Hematopoietic multipotent progenitor cell (in vitro differentiated cells): ENCODE results near the gene HOXC10. TPM values are rescaled to one million over a fixed set of nuclear protein-coding genes. Genes with fewer than 3 reads are reported as not detected.
A peak's percentile ranks its signal among the peaks of the same experiment; 100 is the strongest.

ENCODE experiments used
- DNase-seq, 3 donors: peaks; one replicate each; pipeline ENCODE4 v3.0.0-alpha.2; 2011 to 2015; ENCODE audit warnings: low read depth in 2 of 3, low spot score in 2 of 3
- total RNA-seq: library from RNA; depleted of rRNA; stranded (reverse); fragments of >200 nt; gene quantifications from one replicate; pipeline ENCODE4 v1.2.3, GENCODE V29; 2012

The HOXC10 gene
- total RNA-seq, 1 donor, result not detected

DNA sequence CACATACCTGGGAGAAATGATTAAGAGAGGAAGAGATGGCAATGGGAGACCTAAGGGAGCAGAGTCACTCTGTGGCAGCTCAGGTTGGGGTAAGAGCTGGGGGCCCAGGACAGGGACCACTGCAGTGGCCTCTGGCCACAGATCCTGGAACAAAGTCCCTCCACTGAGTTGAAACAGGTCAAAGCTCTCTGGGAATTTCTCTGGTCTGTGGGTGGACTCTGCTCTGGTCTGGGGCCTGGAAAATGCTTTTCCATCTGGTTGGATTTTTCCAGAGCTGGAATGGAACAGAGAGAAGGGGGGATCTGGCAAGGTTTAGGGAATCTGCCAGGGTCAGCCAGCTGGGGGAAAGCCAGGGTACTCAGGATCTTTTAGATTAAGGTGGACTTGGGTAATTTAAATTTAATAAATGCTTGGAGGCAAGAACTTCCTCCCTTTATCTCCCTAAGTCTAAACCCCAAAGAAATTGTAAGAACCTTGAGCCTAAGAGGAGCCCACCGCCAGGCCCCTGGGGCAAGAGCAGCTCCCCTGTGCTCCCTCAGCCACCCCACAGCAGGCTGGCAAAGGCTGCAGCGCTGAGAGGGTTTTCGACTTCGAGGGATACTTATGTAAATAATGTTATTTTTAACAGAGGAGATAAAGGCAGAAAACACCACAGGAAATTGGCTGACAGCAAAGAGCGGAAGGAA lies 3.7 kb downstream of the HOXC10 start:
- DNase-seq, result no peak

DNA sequence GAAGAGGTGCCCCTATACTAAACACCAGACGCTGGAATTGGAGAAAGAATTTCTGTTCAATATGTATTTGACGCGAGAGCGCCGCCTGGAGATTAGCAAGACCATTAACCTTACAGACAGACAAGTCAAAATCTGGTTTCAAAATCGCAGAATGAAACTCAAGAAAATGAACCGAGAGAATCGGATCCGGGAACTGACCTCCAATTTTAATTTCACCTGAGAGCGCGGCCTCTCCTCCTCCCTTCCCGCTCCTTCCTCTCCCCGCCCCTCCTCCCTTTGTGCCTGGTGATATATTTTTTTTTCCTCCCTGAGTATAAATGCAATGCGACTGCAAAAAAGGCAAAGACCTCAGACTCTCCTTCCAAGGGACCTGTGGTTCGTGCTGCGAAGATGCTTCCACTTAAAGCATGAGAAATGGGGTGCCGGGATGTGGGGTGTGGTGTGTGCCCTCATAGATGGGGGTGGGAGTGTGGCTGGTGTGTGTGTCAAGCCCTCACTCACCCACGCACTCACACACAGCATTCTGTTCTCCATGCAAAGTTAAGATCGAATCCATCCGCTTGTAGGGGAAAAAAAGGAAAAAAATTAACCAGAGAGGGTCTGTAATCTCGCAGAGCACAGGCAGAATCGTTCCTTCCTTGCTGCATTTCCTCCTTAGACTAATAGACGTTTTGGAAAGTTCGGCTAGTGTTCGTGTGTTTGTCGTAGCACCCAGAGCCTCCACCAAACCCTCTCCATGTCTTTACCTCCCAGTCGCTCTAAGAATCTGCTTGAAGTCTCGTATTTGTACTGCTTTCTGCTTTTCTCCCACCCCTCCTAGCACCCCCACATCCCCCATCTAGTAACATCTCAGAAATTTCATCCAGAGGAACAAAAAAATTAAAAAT lies 4.5 kb downstream of the HOXC10 start:
- peak in 2 of 3 donors; percentile 67 to 76 for DNase-seq

DNA sequence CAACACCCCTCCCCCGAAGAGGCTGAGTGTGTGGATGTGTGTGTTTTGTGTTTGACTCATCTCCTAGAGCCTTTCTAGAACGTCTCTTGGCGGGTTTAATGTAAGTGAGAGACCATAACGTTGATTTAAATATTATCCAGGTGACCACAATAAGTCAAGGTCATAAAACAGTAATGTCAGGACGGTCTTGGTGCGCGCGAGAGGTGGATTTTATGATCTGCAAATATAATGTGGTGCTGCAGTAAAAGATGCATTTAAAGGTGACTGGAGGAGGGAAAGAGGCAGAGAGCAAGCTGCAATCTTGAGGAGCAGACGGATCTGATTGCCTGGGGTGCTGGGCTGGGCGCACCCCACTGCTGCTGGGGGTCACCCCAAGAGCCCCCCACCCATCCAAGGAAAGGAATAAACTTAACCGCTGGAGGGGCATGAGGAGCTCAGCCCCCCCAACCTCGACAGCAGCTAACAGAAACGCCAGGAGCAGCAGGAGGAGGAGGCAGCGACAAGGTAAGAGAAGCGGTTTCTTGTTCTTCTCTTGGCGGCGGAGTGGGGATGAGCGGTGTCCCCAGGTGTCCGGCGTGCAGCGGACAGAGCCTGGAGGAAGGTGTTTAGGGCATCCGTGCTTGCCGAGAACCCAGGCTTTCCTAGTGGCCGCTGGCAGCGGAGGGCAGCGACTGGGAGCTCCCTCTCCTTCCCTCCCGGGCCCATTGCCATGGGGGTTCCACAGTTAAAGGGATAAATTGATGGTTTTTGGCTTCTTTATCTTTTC lies 5.5 kb downstream of the HOXC10 start:
- no peak for DNase-seq

DNA sequence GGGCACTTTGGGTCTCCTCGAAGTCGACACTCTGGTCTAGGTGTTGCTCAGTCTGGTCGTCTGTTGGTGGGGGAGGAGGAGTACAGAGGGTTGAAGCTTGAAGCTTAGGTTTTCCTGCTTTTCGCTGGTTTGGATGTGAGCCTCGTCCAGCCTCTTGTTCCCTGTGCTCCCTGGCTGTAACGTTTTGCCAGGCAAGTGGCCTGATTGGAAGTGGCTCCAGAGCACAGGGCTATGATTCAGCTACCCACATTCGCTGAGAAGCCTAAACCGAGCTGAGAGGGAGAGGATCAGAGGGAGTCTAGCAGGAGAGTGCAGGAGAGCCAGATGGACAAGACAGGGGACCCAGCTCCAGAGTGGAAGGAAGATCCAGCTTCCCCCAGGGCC lies 6.1 kb downstream of the HOXC10 start:
- DNase-seq, result no peak

DNA sequence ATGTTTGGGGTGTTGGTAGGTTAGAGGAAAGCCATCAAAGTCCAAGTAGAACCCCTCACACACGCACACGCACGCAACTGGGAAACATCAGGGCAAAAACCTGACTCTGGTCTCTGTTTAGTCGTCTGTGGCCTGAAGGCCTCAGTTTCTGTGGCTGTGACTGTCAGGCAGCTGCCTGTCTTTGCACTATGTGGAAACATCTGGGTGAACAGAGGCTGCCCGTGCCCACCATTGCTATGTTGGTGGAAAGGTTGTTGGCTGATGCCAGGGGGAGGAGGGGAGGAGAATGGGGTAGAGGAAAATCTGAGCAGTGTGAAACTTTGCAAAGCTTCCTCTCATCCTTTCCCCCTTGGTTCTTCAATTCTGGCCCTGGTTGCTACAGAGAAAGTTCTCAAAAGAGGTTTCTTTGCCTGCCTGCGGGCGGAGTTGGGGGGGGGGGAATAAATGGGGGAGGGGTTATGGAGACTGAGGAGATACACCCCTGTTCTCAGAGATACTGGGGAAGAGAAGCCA lies 7.5 kb downstream of the HOXC10 start:
- DNase-seq, result no peak

DNA sequence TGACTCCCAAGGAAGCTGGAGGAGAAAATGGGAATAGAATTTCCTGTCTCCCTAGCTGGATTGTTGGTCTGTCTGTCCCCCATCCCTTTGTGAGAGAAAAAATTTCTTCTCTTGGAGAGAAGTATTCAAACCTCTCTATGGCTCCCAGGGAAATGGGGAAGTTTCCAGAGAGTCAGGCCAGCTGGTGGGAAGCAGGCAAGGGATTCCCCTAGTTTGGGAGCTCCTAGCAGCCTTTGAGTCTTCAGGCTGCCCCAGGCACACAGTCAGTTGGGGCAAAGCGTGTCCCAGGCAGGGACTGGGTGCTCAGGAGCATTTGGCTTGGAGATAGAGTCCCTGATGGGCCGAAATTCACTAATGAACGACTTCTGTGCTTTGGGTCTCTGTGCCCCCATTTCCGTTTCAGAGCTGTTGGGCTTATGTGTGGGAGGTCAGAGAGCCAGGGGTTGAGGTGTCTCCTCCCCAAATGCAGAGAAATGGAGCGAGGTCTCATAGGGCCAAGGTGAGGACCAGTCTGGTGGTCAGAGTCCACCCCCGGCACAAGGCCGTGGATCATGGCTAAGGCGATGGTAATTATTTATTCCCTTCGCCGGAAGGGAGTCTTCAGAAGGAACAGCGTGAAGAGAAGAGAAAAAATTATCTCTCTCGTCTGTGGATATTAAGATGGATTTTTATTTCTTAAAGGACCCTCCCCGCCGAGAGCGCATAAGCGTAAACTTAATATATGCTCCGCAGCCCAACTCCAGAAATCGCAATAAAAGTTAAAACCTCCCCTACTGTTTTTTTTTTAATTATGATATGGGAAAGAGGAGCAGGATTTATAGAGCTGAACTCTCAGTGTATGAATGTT lies 8.4 kb downstream of the HOXC10 start:
- DNase-seq, result no peak

DNA sequence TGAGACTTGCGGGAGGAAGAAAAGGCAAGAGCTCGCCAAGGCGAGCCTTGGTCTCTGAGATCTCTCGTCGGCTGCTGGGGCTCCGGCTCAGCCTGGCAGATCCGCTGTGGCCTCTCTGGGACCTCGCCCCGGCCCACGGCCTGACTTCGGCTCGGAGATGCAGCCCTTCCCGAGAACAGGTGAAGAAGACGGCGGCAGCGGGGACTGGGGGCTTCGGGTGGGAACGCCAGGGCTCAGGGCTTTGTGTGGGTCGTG lies 9.0 kb downstream of the HOXC10 start:
- DNase-seq, result no peak

DNA sequence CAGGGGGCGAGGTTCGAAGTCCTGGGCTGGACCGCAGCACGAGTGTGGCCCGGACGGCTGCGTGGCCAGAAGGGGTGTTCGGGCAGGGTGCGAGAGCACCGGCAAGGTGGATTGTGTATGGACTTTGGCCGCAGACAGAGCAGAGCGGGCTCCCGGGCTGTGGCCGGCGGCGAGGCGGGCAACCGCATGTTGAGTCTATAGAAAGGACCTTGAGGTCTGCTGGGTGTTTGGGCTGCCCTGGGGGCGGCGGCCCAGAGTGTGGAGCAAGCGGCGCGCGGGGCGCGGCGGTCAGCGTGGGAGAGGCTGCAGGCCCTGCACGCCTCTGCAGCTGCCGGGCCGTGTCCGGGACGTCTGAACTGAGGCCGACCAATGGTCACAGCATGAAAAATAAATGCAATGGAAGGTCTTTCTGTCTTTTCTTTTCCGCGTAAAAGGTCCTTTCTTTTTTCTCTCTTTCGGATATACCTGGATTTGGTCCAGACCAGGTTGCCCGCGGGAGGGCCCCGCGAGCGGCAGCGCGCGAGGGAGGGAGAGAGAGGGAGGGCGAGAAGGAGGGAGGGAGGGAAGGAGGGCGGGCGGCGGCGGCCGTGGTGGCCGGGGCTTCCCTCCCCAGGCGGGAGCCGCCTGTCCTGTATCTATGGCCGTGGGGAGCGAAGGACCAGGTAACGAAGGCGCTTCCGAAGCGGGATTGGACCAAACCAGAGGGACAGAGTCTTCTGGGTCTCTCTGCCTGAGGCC lies 9.5 kb downstream of the HOXC10 start:
- no peak for DNase-seq

DNA sequence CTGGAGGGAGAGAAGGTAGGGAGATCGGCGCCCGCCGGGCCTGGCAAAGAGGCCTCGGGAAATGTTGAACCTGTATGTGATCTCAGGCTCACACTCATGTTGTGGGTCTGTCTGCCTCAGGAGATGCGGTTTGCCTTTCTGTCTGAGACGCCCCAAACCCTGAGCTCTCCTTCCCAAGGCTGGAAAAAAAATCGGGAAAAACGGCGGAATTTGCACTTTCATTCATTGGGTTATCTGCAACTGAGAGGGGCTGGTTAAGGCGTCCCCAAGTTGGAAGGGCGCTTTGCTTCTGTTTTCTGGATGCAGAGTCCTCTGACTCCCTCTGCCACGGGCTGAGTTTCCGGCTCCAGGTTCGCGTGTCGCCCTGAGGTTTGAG lies 10.0 kb downstream of the HOXC10 start:
- no peak for DNase-seq

DNA sequence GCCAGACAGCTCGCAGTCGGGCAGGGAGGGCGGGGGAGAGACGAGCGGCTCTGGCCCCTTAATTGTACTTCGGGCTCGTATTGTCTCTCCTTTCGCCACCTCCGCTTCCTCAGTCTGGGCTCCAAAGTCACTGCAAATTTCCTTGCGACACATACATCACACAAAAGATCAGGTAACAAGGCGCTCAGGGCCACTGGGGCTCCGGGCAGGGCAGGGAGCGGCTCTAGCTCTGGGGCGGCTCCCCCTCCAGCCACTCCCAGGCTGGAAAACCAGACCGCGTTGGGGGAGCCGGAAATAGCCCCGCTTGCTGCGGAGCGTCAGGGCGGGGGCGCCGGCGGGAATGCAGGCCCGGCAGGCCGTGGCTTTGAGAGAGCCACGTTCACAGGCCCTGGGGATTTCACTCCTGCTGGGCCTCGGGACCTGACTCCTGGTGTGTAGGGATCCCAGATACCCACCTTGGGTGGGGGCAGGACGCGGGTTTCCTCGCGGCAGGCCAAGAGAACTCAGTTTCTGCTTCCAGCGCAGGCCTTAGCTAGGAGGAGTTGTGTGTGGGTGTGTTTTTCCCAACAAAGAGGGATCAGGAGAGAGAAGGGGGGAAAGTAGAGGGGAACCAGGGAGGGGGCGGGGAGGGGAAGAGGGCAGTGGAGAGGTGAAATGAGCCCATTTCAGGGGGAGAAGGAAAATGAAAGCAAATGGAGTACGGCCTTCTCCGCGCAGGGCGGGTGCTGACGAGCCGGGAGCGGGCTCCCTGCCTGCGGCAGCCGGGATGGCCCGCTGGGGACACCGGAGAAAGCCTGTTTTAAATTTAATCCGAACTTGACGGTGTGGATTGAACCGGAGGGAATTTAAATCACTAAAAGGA lies 10.7 kb downstream of the HOXC10 start:
- no peak for DNase-seq

DNA sequence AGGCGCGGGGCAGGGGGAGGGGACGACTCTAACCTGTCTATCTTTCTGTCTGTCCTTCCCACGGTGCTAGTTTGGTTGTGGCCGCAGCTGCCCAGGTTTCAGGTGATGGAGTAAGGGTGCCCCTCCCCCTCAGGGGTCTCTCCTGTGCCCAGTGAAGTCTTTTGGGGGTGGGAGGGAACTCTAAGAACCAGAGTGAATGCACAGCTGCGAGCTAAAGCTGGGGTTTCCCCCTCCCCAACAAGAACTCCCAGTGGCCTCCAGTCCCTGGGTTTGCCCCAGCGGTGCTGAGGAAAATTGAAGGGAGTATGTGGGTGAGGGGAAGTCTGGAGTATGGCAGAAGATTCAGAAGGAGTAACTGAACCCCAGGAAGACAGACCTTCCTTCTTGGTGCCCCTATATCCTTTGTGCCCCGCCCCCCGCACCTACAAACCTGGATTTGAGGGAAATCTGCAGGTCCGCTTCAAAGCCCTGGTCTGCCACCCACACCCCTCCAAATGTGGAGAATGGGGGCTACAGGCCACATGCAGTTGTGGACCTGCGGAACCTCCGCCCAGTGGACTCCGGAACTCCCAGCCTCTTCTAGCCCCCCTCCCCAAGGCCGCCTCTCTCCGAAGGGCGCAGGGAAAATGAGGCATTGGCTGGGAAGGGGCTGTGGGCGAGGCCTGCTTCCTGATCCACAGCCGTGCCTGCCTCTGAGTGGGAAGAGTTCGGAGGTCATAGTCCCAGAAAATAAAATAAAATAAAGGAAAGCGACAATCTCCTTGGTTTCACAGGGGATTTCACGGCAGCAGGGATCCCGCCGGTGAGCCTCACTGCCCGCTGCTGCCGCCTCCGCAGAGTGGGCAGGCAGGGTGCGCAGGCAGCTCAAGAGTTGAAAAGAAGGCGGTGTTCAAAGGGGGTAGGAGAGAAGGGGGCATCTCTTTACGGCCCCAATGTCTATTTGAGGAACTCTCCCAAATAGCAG lies 11.6 kb downstream of the HOXC10 start:
- no peak for DNase-seq

DNA sequence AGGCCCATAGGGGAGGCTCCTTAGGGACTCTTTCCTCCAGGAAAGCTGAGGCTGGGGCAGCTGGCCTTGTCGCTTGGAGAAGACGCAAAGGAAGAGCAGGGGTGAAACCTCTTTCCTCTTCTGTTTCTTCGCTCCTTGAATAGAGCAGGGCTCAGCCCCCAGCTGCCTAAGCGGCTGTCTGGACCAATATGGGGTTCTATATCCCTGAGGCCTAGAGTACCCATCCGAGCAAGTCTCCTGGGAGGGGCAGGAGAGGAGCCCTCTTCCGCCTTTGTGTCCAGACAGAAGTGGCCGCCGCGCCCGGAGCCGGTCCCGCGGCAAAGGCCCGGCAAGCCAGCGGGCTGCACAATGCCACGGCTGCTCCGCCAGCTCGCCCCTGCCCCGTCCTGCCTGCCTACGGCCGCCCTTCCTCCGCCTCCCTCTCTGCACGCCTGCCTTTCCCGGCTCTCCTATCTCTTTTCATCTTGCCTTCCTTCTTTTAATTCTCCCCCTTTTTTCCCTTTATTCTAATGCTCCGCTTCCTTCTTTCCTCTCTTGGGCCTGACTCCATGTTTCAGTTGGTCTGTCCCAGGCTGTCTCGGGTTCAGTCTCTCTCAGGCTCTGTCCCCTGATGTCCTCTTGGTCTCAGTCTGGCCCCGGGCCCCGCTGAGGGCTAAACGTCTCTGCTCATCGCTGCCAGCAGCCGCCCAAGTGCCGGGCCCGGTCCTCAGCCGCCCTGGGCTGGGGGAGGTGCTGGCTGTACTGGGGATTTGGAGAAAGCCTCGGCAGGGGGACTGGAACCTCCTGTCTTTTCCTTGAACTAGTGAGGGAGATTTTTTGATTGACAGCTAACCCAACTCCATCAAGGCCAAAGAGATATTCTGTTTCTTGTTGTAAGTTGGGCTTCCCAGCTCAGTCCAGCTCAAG lies 12.5 kb downstream of the HOXC10 start:
- DNase-seq, result no peak

DNA sequence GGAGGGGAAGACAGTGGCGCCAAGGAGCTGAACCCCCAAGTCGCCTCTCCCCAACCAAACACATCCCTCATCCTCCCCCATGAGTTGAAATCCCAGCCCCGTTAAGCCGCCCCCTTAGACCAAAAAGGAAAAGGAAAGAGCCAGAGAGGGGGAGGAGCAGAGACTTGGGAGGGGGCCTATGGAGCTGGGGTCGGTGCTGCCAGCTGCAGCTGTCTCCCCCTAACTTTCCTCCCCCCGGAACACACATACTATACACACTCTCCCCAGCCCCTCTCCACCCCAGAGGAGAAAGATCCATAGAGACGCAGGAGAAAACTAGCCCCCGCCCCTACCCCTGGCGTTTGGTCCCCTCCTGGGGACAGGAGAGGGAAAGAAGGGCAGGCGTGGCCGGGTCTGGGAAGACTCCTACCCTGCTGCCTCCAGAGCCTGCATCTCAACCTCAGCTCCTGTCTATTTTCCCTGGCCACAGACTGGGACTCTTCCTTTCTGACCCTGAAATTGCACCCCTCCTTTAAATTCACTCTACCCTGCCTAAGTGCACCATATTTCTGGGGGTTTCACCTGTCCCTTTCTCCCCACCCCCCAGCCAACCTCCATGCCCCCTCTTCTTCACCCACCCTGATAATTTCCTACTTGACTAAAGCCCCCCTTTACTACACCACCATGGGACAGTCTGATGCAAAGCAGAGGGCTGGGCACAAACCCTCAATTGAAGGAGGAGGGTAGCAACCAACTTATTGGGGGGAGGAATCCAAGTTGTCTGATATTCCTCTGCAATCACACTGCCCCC lies 13.4 kb downstream of the HOXC10 start:
- DNase-seq, result no peak

DNA sequence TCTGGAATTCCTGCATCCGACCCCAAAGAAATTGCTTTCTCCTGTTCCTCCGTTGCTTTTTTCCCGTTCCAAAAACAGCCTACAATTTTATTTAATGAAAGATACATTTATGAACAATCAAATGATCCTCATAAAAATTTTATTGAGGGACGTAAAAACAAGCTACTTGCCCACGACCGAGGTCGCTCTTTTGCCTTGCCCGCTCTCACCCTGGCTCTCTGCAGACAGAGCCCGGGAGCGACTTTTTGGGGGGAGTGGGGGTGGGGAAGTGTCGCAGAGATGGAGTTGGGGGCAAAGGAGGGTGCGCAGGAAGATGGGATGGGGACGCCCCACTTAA lies 13.9 kb downstream of the HOXC10 start:
- DNase-seq, result no peak

DNA sequence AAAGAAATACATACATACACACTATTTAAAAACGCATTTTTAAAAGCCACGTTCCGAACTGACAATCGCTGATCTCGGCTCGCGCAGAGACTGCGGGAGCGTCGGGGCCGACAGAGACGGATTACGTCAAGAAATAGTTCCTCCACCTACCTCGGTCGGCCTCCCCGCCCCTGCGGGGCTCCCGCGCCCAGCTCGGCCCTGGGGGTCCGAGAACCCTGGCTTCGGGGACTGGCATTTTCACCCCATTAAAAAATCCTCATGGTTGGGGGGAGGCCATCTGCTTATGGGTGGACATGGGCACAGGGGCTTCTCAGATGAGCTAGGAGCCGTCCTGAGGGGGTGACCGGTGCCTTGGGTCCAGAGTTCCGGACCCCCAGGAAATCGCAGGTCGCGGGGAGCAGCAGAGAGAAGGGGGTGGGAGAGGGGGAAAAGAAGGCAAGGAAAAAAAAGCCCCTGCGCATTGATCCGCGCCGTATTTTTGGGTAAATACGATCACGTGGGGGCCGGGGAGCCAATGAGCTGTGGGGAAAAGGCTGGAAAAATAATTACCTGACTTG lies 14.7 kb downstream of the HOXC10 start:
- no peak for DNase-seq
